Fibroblast of mammary gland (primary cell): ENCODE measurements around the gene PAEP.

ENCODE experiments used
- DNase-seq: peaks from one replicate; pipeline ENCODE4 v3.0.0-alpha.2; 2010; ENCODE audit warnings: low read depth
- H3K4me3 ChIP-seq: 2 replicates; pipeline ENCODE4 v1.5.1; 2011; ENCODE audit warnings: low read depth, mild to moderate bottlenecking, low read length, moderate library complexity; ENCODE audit not compliant: control insufficient read depth
- TF ChIP-seq, protein P1 (sequence below): conservative IDR thresholded peaks from 2 replicates; pipeline ENCODE4 v1.5.1; 2011; ENCODE audit warnings: low read depth, low read length, inconsistent platforms; ENCODE audit not compliant: control insufficient read depth, insufficient read depth

The PAEP gene

DNA sequence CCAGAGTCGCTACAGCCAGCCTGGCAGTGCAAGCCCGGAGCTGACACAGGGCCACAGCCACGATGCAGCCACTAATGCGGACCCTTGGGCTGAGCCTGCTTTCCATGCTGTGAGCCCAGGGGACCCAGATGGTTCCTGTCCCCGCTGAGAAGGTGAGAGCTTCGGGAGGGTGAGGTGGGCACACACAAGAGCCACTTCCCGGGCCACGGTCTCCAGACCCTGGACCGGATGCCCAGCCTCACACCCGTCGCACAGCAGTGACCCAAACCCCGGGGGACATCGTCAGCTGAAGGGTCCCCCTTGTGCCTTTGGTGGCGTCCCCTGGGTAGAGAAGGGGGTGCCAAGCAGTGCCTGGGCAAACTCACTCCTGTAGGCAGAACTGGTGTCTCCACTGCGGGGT is 13.4 kb downstream of the PAEP start:
- DNase-seq = no peak
- TF ChIP-seq, protein P1, sequence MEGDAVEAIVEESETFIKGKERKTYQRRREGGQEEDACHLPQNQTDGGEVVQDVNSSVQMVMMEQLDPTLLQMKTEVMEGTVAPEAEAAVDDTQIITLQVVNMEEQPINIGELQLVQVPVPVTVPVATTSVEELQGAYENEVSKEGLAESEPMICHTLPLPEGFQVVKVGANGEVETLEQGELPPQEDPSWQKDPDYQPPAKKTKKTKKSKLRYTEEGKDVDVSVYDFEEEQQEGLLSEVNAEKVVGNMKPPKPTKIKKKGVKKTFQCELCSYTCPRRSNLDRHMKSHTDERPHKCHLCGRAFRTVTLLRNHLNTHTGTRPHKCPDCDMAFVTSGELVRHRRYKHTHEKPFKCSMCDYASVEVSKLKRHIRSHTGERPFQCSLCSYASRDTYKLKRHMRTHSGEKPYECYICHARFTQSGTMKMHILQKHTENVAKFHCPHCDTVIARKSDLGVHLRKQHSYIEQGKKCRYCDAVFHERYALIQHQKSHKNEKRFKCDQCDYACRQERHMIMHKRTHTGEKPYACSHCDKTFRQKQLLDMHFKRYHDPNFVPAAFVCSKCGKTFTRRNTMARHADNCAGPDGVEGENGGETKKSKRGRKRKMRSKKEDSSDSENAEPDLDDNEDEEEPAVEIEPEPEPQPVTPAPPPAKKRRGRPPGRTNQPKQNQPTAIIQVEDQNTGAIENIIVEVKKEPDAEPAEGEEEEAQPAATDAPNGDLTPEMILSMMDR = no peak
- H3K4me3 ChIP-seq = no peak overlapping the region

DNA sequence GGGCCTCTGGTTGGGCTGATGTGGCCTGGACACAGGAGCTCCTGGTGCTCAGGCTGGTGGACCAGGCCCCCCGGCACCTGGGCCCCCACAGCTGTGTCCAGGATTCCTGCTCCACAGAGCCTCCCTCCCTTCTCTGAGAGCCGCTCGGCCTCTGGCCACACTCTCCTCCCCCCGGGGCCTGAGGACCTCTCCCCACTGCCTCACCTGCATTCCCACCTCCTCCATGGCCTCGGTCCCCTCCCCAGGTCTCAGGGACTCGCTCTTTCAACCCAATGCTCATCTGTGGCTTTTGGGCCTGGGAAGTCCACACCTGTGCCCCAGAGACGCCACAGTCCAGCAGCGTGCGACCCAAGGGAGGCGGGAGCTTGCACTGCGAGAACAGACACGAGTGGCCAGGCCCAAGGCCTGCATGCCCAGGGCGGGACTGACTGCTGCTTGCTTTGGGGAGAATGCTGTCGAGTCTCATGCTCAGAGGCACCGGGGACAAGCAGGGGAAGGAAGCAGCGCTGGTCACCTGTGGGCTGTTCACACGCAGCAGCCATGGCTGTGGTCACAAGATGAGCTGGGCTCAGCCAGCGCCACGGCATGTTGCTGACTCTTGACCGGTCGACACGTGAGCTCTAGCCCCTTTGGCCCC is 14.6 kb downstream of the PAEP start:
- no peak overlapping the region for H3K4me3 ChIP-seq
- TF ChIP-seq, protein P1 = no peak
- DNase-seq = no peak

DNA sequence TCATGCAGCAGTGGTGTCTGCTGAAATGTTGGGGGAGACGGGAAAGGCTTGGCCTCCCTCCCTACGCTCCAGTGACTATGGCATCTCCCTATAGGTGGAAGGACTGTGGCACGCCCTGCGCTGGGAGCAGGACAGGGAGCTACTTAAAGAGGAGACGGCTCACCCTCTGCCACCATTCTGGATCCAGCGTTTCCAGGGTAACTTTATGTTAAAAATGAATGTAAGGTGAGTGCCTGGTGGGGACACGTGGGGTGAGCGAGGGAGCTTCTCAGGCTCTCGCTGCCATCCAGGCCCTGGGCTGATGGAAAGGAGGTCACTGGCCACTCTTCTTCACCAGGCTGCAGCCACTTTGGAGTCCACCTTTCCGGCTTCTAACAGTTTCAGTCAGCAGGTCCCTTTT is 15.7 kb downstream of the PAEP start:
- DNase-seq = no peak
- no peak overlapping the region for H3K4me3 ChIP-seq
- TF ChIP-seq, protein P1 = no peak

DNA sequence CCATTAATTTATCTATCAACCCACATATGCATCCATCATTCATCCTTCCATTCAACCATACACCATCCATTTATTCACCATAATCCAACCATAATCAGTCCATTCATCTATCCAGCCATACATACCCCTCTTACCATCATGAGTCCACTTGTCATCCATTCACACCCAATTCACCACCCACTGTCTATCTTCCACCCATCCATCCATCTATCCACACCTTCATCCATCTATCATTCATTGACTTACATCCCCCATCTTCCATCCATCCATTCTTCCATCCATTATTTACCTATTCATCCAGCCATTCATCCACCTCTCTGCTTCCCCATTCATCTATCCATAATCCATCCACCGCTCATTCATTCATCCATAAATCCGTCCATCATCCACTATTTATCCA is 17.8 kb downstream of the PAEP start:
- TF ChIP-seq, protein P1 = no peak
- no peak for DNase-seq
- H3K4me3 ChIP-seq = no peak overlapping the region

DNA sequence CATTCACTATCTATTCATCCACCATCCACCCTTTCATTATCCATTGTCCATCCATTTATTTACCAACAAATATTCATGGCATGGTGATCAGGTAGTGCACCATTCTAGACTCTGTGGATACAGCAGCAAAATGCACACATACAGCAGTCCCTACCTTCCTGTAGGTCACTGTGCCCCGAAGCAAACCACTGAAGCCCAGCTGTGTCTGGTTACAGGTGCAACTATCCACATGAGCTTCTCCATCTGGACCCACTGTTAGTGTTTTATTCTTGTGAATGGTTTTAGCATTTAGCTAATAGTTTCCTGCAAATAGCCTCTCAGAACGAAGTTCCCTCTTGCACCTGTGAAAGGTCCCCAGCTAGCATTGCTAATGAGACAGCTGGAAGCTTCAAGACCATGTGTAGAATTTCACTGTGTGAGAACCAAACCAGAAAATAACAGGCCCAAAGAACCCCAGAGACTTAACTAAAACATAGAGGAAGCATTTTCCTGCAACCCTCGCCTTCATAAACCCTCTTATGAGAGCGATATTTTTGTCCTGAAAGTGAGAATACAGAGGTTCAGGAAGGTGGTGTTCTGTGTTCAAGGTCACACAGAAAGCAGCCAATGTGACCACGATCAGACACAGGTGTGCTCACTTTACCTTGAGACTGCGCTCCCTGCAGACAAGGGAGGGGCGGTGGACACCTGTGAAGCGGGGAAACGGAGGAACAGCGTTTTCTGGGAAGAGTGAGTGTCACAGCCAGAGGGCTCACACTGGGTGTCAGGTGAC is 18.5 kb downstream of the PAEP start:
- no peak overlapping the region for H3K4me3 ChIP-seq
- no peak for DNase-seq
- TF ChIP-seq, protein P1 = no peak

DNA sequence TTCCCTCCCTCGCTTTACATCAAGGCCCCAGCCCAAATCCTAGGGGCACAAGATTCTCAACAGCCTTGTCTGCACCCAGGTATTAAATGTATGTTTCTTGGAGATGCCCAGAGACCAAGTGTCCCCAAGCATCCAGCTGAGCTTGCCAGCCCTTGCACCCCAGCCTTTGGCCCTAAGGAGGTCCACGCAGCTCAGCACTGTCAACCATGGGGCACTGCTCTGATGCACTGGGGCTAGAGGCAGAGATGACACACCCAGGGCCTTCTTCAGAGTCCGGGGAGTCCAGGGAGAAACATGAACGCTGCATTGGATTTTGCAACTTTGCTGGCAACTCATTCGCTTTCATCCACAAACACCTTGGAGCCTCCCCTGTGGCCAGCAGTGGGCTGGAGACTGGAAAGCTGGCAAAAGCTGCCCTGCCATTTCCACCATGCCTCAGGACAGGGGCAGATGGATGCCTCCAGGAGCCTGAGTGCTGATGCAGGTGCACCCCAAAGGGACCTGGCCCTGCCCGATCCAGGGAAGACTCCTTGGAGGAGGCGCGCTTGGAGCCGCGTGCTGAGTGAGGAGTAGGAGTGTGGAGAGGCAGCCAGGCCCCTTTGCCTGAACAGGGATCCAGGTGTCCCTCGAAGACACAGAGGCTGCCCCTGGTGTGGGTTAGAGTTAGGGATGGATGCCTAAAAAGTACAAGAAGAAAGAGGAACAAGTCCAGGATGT is 19.3 kb downstream of the PAEP start:
- no peak for DNase-seq
- no peak overlapping the region for H3K4me3 ChIP-seq
- TF ChIP-seq, protein P1 = no peak
